DOHH2 (cell line): Measurements from ENCODE around the gene LYSET.
A peak's percentile ranks its signal among the peaks of the same experiment; 100 is the strongest.
"Not testable (repeated sequence)": the region's sequence is repeated elsewhere in the genome, so short reads cannot be mapped to it uniquely, and the experiment has no call there.

Experiments used
- H3F3A ChIP-seq: fragments of 200-600 bp; sonication (generic), shearing (Covaris generic); 2 replicates; pipeline ENCODE4 v1.6.0; 2016; ENCODE audit warnings: antibody characterized with exemption, mild to moderate bottlenecking; ENCODE audit not compliant: control insufficient read depth, insufficient read depth
- H3K27ac ChIP-seq: fragments of 200-600 bp; sonication (generic); 2 replicates; pipeline ENCODE4 v1.5.1; 2014; ENCODE audit warnings: low read depth, mild to moderate bottlenecking, low read length, moderate library complexity
- H3K27me3 ChIP-seq: fragments of 200-600 bp; sonication (generic); 2 replicates; pipeline ENCODE4 v1.6.1; 2014; ENCODE audit warnings: mild to moderate bottlenecking, low read length, mixed read lengths; ENCODE audit not compliant: control insufficient read depth
- H3K36me3 ChIP-seq: fragments of 200-600 bp; sonication (generic); 2 replicates; pipeline ENCODE4 v1.6.1; 2014; ENCODE audit warnings: mild to moderate bottlenecking, low read length, moderate library complexity, mixed read lengths; ENCODE audit not compliant: control insufficient read depth
- H3K4me1 ChIP-seq: fragments of 200-600 bp; sonication (generic); 2 replicates; pipeline ENCODE4 v1.6.1; 2014; ENCODE audit warnings: mild to moderate bottlenecking, low read length, mixed read lengths; ENCODE audit not compliant: control insufficient read depth
- H3K4me2 ChIP-seq: fragments of 200-600 bp; sonication (generic); 2 replicates; pipeline ENCODE4 v1.6.0; 2014; ENCODE audit warnings: mild to moderate bottlenecking, low read length, moderate library complexity
- H3K4me3 ChIP-seq: fragments of 200-600 bp; sonication (generic); 2 replicates; pipeline ENCODE4 v1.5.1; 2014; ENCODE audit warnings: mild to moderate bottlenecking, low read length, mixed read lengths
- H3K79me2 ChIP-seq: fragments of 200-600 bp; sonication (generic); 2 replicates; pipeline ENCODE4 v1.6.1; 2014; ENCODE audit warnings: mild to moderate bottlenecking, low read length, mixed read lengths; ENCODE audit not compliant: control insufficient read depth
- H3K9me2 ChIP-seq: fragments of 200-600 bp; sonication (generic); replicated peaks from 2 replicates; pipeline ENCODE4 v1.6.1; 2014; ENCODE audit warnings: mild to moderate bottlenecking, low read length, mixed read lengths; ENCODE audit not compliant: control insufficient read depth
- H3K9me3 ChIP-seq: fragments of 200-600 bp; sonication (generic); 2 replicates; pipeline ENCODE4 v1.6.1; 2014; ENCODE audit warnings: antibody characterized with exemption, low read length, mixed read lengths; ENCODE audit not compliant: control insufficient read depth, insufficient read depth
- H4K20me1 ChIP-seq: fragments of 200-600 bp; sonication (generic); 2 replicates; pipeline ENCODE4 v1.6.0; 2014; ENCODE audit warnings: low read depth, mild to moderate bottlenecking, antibody characterized with exemption, low read length, moderate library complexity; ENCODE audit not compliant: control insufficient read depth, insufficient read depth
- CTCF ChIP-seq: fragments of 200-600 bp; sonication (generic); IDR thresholded peaks from one replicate; pipeline ENCODE4 v1.5.1; 2014; ENCODE audit warnings: antibody characterized with exemption, mild to moderate bottlenecking, low read depth, low read length; ENCODE audit not compliant: poor library complexity, severe bottlenecking
- EZH2phosphoT487 ChIP-seq: fragments of 200-600 bp; sonication (generic); IDR thresholded peaks from 2 replicates; pipeline ENCODE4 v1.6.1; 2017; ENCODE audit warnings: borderline replicate concordance, mild to moderate bottlenecking, antibody characterized with exemption, low read length, moderate library complexity, mixed read lengths

Gene LYSET, protein sequence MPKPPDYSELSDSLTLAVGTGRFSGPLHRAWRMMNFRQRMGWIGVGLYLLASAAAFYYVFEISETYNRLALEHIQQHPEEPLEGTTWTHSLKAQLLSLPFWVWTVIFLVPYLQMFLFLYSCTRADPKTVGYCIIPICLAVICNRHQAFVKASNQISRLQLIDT

DNA sequence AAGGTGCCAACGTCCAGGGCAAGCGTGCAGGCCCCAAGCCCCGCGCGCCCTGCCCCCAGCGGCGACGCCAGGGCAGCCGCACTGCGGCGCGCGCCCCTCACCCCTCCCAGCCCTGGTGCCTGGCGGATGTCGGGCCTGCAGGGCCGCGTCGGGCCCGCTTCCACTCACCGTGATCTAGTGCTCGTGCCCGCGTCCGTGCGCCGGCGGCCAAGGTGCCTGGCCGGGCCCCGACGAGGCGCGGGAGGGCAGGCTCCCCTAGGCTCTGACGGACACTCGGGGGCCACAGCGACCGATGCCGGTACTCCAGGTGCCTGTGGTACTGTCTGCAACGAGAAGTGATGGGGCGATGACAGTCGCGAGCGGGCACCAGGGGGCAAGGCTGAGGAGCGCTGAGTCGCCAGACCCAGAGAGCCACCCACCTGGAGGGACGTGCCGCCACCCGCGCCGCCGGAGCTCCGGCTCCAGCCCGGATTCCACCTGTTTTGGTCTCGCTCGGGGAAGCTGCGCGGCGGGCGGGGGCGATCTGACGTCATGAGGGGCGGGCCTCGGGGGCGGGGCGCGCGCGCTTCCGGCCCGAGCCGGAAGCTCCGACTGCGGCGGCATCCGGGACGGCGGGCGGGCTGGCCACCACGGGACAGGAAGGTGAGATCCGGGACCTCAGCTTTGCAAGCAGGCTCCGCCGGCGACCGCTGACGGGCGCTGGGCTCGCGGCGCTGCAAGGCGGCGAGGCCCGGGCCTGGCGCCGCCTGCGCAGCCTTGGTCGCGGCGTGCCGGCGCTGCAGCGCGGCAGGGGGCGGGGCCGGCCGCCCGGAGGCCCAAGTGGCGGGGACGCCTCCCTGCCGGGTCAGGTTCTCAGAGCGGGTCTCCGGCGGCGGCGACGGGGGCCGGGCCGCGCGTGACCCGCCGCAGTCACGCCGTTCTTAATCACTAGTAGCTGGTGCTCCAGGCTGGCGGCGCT is at the start of gene LYSET, which contains the start of gene MOAP1:
Gene LYSET (plus strand): TSS at position 927 of the 958 bp plus-strand sequence. CDS start 89 bp downstream, outside the sequence.
Gene MOAP1 (minus strand): TSS at position 507 of the 958 bp plus-strand sequence. CDS start 655 bp downstream, outside the sequence.
- peaks cover 11% of the 10 kb centered on the region for H4K20me1 ChIP-seq
- H3K9me3 ChIP-seq, result no peaks in the 10 kb centered on the region
- peaks cover 55% of the 10 kb centered on the region for H3K36me3 ChIP-seq
- H3K4me1 ChIP-seq, result peaks cover 50% of the 10 kb centered on the region
- peak within 1 kb of the TSS; percentile 81 for H3K27ac ChIP-seq
- peaks cover 23% of the 10 kb centered on the region for H3F3A ChIP-seq
- H3K4me3 ChIP-seq, result peak within 1 kb of the TSS; percentile 100
- H3K27me3 ChIP-seq, result no peaks in the 10 kb centered on the region
- H3K79me2 ChIP-seq, result peaks cover 58% of the 10 kb centered on the region
- H3K4me2 ChIP-seq, result peak within 1 kb of the TSS; percentile 96
- TF ChIP-seq EZH2phosphoT487, result no peak
- peak; percentile 52 for TF ChIP-seq CTCF
- no peaks in the 10 kb centered on the region for H3K9me2 ChIP-seq

DNA sequence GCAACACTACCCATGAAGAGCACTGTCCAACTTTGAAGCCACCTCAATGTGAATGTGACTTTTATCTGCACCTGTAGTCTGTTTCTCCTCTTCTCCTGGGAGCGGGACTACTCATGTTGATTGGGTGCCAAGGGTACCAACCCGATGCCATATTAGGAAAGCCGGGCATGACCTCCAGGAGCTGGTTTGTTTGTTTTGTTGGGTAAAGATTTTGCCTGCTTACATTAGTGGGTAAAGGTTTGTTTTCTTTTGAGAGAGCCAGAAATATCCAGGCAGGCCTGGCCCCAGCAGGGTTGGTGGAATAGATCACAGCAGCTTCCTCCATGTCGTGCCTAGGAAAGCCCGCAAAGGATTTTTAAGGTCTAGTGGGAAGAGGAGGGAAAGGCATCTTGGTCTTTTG is 49.7 kb upstream of the LYSET start:
- H3K4me3 ChIP-seq, result no peak overlapping the region
- no peaks in the 10 kb centered on the region for H3K36me3 ChIP-seq
- no peaks in the 10 kb centered on the region for H3F3A ChIP-seq
- H3K4me2 ChIP-seq, result no peak overlapping the region
- no peaks in the 10 kb centered on the region for H3K9me3 ChIP-seq
- H3K27ac ChIP-seq, result no peak overlapping the region
- no peaks in the 10 kb centered on the region for H3K9me2 ChIP-seq
- no peaks in the 10 kb centered on the region for H4K20me1 ChIP-seq
- no peaks in the 10 kb centered on the region for H3K79me2 ChIP-seq
- TF ChIP-seq EZH2phosphoT487 (no peak), CTCF (no peak)
- H3K27me3 ChIP-seq, result no peaks in the 10 kb centered on the region
- H3K4me1 ChIP-seq, result peaks cover 3% of the 10 kb centered on the region

GRCh38 chr14:93136009-93136408 is 49.1 kb upstream of the LYSET start:
- H3K27me3 ChIP-seq, result no peaks in the 10 kb centered on the region
- TF ChIP-seq CTCF, result no peak
- no peak for TF ChIP-seq EZH2phosphoT487
- no peaks in the 10 kb centered on the region for H3K4me1 ChIP-seq
- H3K27ac ChIP-seq, result no peak overlapping the region
- H3K4me2 ChIP-seq, result no peak overlapping the region
- H3F3A ChIP-seq, result no peaks in the 10 kb centered on the region
- no peaks in the 10 kb centered on the region for H3K9me2 ChIP-seq
- H3K4me3 ChIP-seq, result no peak overlapping the region
- no peaks in the 10 kb centered on the region for H3K36me3 ChIP-seq
- H3K9me3 ChIP-seq, result no peaks in the 10 kb centered on the region
- no peaks in the 10 kb centered on the region for H3K79me2 ChIP-seq
- H4K20me1 ChIP-seq, result no peaks in the 10 kb centered on the region

- not testable (repeated sequence) for H3K4me2 ChIP-seq, H3K27ac ChIP-seq, H3K4me3 ChIP-seq, H3K9me3 ChIP-seq, H3K36me3 ChIP-seq, H3K4me1 ChIP-seq, H3K9me2 ChIP-seq, H3F3A ChIP-seq, H4K20me1 ChIP-seq, H3K27me3 ChIP-seq, H3K79me2 ChIP-seq
Measured at GRCh38 chr14:93136508-93136907, 48.6 kb upstream of the LYSET start.
